ENCODE data around the gene SREK1IP1.
A peak's percentile ranks its signal among the peaks of the same experiment; 100 is the strongest.

Gene SREK1IP1

GRCh38 chr5:64768358-64769312, at the start of gene SREK1IP1, which contains the start of gene CWC27:
Gene SREK1IP1 (minus strand): TSS chr5:64768691. CDS start chr5:64768517, 174 bp downstream.
Gene CWC27 (plus strand): TSS chr5:64768930. CDS start chr5:64769147, 217 bp downstream.
- DNase-seq: peak; percentile 87

GRCh38 chr5:64818245-64818644, 49.8 kb upstream of the SREK1IP1 start:
- no peak for DNase-seq

- no peak for DNase-seq
These were observed 45.6 kb upstream of the SREK1IP1 start for GRCh38 chr5:64814073-64814472.

- no peak for DNase-seq
These were observed 42.7 kb upstream of the SREK1IP1 start for GRCh38 chr5:64811050-64811640.

- no peak for DNase-seq
These were observed 39.0 kb upstream of the SREK1IP1 start for GRCh38 chr5:64807520-64807919.

- no peak for DNase-seq
These were observed 38.0 kb upstream of the SREK1IP1 start for GRCh38 chr5:64806537-64806936.

GRCh38 chr5:64800926-64801325, 32.4 kb upstream of the SREK1IP1 start:
- no peak for DNase-seq

GRCh38 chr5:64796301-64796700, 27.8 kb upstream of the SREK1IP1 start:
- no peak for DNase-seq

- no peak for DNase-seq
These were observed 25.7 kb upstream of the SREK1IP1 start for GRCh38 chr5:64794053-64794770.

- no peak for DNase-seq
These were observed 24.0 kb upstream of the SREK1IP1 start for GRCh38 chr5:64792469-64792868.

GRCh38 chr5:64790210-64790609, 21.7 kb upstream of the SREK1IP1 start:
- DNase-seq: no peak

- no peak for DNase-seq
These were observed 21.0 kb upstream of the SREK1IP1 start for GRCh38 chr5:64789457-64789856.

- DNase-seq: no peak
These were observed 19.7 kb upstream of the SREK1IP1 start for GRCh38 chr5:64788156-64788555.

- no peak for DNase-seq
These were observed 17.9 kb upstream of the SREK1IP1 start for GRCh38 chr5:64786372-64786771.

GRCh38 chr5:64784451-64785025, 16.0 kb upstream of the SREK1IP1 start:
- DNase-seq: peak; percentile 79

- DNase-seq: no peak
These were observed 6.8 kb upstream of the SREK1IP1 start for GRCh38 chr5:64775291-64775690.

GRCh38 chr5:64773533-64773932, 5.0 kb upstream of the SREK1IP1 start:
- DNase-seq: no peak

GRCh38 chr5:64771736-64772135, 3.2 kb upstream of the SREK1IP1 start:
- DNase-seq: no peak

- DNase-seq: no peak
These were observed 1.4 kb upstream of the SREK1IP1 start for GRCh38 chr5:64769855-64770254.

GRCh38 chr5:64767959-64768357, 533 bp downstream of the SREK1IP1 start:
- DNase-seq: peak; percentile 25

- DNase-seq: no peak
These were observed 1.6 kb downstream of the SREK1IP1 start for GRCh38 chr5:64766941-64767340.

- no peak for DNase-seq
These were observed 2.5 kb downstream of the SREK1IP1 start for GRCh38 chr5:64765804-64766504.

All from activated CD4-positive, alpha-beta T cell treated with anti-CD3 and anti-CD28 coated beads for 48 hours (primary cell).